ENCODE measurements around the gene SENP6. TPM values are rescaled to one million over a fixed set of nuclear protein-coding genes. Genes with fewer than 3 reads are reported as not detected.

SENP6 gene
- total RNA-seq, 1 experiment from 2014 or later, result 94.9 TPM

DNA sequence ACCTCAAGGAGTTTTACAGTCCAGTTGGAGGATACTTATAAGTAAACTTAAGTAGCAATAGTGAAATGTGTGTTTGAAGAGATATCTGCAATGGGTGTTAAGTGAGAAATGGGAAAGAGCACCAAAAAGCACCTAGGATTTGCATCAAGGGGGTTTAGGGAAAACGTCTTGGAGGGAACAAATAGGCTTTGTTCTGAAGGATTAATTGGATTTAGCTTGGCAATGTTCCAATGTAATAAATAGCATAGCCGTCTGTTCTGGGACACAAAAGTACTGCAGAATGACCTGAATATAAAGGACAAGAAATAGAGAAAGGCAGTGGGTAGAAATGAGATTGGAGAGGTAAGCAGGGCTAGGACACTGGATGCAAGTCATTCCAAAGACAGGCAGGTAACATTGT, 144.5 kb downstream of the SENP6 start:
- H3K27me3 Mint-ChIP-seq (ENCODE audit: insufficient read depth, unreplicated experiment), result no peaks in the 10 kb centered on the region
- no peak overlapping the region for H3K4me3 ChIP-seq (ENCODE audit: low read depth, low read length)
- BruUV-seq (replicated peaks), result no TSS peak
- ChIA-PET POLR2A (no interaction called here), CTCF (no interaction called here)
- TF ChIP-seq, protein P1, sequence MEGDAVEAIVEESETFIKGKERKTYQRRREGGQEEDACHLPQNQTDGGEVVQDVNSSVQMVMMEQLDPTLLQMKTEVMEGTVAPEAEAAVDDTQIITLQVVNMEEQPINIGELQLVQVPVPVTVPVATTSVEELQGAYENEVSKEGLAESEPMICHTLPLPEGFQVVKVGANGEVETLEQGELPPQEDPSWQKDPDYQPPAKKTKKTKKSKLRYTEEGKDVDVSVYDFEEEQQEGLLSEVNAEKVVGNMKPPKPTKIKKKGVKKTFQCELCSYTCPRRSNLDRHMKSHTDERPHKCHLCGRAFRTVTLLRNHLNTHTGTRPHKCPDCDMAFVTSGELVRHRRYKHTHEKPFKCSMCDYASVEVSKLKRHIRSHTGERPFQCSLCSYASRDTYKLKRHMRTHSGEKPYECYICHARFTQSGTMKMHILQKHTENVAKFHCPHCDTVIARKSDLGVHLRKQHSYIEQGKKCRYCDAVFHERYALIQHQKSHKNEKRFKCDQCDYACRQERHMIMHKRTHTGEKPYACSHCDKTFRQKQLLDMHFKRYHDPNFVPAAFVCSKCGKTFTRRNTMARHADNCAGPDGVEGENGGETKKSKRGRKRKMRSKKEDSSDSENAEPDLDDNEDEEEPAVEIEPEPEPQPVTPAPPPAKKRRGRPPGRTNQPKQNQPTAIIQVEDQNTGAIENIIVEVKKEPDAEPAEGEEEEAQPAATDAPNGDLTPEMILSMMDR (IDR thresholded peaks at IDR 0.05; ENCODE audit: insufficient read depth in 1 of 2, low read depth in 1 of 2, low read length in 1 of 2, severe bottlenecking in 1 of 2, unreplicated experiment in 1 of 2), result no peak
- no peaks in the 10 kb centered on the region for H3K9me3 ChIP-seq
- no peak overlapping the region for H3K4me3 Mint-ChIP-seq (ENCODE audit: unreplicated experiment)
- peaks cover 18% of the 10 kb centered on the region for H3K36me3 Mint-ChIP-seq (ENCODE audit: insufficient read depth, unreplicated experiment)
- H3K27me3 ChIP-seq (replicated peaks; ENCODE audit: control insufficient read depth, insufficient read depth, low read length), result no peaks in the 10 kb centered on the region
- no peaks in the 10 kb centered on the region for H3K9me3 Mint-ChIP-seq (ENCODE audit: unreplicated experiment)
- H3K27ac Mint-ChIP-seq (ENCODE audit: unreplicated experiment), result no peak overlapping the region
- peaks cover 7% of the 10 kb centered on the region for H3K4me1 ChIP-seq
- DNase-seq, result no peak
- intact Hi-C loops (cut with micrococcal nuclease; ENCODE audit: unreplicated experiment), result no loop called here
- H3K36me3 ChIP-seq (ENCODE audit: control insufficient read depth, insufficient read depth, low read length), result no peaks in the 10 kb centered on the region
- H3K4me1 Mint-ChIP-seq (ENCODE audit: low read depth, unreplicated experiment), result peaks cover 7% of the 10 kb centered on the region

DNA sequence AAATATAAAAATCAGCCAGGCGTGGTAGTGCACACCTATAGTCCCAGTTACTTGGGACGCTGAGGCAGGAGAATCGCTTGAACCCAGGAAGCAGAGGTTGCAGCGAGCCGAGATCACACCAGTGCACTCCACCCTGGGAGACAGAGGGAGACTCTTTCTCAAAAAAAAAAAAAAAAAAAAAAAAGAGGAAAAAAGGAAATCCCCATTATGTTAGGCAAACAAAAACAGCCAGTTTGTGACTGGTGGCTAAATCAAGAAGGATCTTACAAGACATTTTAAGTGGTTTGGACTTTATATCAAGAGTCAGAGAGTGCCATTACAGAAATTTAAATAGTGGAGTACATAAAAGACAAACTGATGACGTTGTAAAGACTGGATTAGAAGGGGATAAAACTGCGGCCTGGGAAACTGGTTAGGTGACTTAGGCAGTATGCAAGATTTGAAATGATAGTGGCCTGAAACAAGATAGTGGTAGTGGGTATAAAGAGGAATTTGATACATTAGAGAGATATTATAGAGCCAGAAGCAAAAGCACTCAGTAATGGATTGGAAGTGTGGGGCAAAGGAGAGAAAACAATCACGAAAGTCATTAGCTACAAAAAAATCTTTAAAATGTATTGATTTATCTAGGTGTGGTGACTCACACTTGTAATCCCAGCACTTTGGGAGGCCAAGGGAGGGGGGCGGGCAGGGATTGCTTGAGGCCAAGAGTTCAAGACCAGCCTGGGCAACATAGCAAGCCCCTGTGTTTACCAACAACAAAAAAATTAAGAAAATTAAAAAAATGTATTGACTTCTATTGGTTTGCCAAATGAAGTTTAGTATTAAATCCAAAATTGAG, 145.7 kb downstream of the SENP6 start:
- peak overlapping the region; percentile 47 for H3K4me3 Mint-ChIP-seq (ENCODE audit: unreplicated experiment)
- Histone ChIP-seq H3K4me3 (ENCODE audit: low read depth, low read length) (no peak overlapping the region), H3K4me1 (peaks cover 17% of the 10 kb centered on the region), H3K9me3 (no peaks in the 10 kb centered on the region), H3K27me3 (replicated peaks; ENCODE audit: control insufficient read depth, insufficient read depth, low read length) (no peaks in the 10 kb centered on the region), H3K36me3 (ENCODE audit: control insufficient read depth, insufficient read depth, low read length) (no peaks in the 10 kb centered on the region)
- intact Hi-C loops (cut with micrococcal nuclease; ENCODE audit: unreplicated experiment), result no loop called here
- peaks cover 7% of the 10 kb centered on the region for H3K4me1 Mint-ChIP-seq (ENCODE audit: low read depth, unreplicated experiment)
- no peaks in the 10 kb centered on the region for H3K27me3 Mint-ChIP-seq (ENCODE audit: insufficient read depth, unreplicated experiment)
- BruUV-seq (replicated peaks), result no TSS peak
- TF ChIP-seq, protein P1 (IDR thresholded peaks at IDR 0.05; ENCODE audit: insufficient read depth in 1 of 2, low read depth in 1 of 2, low read length in 1 of 2, severe bottlenecking in 1 of 2, unreplicated experiment in 1 of 2), result no peak
- peak in 1 of 2 experiments; percentile 15 for DNase-seq
- H3K27ac Mint-ChIP-seq (ENCODE audit: unreplicated experiment), result no peak overlapping the region
- H3K9me3 Mint-ChIP-seq (ENCODE audit: unreplicated experiment), result no peaks in the 10 kb centered on the region
- H3K36me3 Mint-ChIP-seq (ENCODE audit: insufficient read depth, unreplicated experiment), result peaks cover 21% of the 10 kb centered on the region
- ChIA-PET POLR2A (no interaction called here), CTCF (no interaction called here)

DNA sequence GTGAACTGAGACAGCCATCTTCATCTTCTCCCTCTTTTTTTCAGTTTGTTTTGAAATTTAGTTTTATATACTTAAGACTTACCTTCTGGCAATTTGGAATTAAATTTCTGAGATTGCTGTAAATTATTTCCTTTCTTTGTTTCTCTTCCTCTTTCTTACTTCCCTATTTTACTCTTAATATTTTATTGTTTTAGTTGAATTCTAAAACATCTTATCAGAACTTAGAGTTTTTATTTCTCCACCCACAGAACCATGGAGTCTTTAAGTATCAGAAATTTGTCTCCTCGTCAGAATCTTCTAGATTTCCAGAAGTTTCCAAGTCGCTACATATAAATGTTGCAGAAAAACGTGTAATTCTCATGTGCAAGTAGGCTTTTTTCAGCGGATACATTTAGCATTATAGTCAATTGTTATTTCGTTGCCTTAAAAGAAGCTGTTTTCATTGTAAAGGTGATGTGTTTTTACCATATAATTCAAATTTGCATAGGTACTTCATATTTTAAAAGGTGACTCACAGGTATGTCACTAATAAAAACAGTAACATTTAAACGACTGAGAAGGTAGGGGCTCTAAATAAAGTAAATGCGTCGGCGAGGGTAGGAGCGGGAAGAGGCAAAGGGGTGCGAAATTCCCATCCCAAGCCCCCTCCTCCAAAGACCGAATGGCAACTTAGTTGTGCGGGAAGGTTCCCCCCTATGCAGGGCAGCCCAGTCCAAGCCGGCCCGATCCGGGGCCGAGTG, 146.5 kb downstream of the SENP6 start:
- TF ChIP-seq, protein P1 (IDR thresholded peaks at IDR 0.05; ENCODE audit: insufficient read depth in 1 of 2, low read depth in 1 of 2, low read length in 1 of 2, severe bottlenecking in 1 of 2, unreplicated experiment in 1 of 2), result no peak
- H3K9me3 ChIP-seq, result no peaks in the 10 kb centered on the region
- BruUV-seq (replicated peaks), result TSS peak; percentile 81
- H3K4me1 ChIP-seq, result peaks cover 24% of the 10 kb centered on the region
- no peak for DNase-seq
- H3K9me3 Mint-ChIP-seq (ENCODE audit: unreplicated experiment), result no peaks in the 10 kb centered on the region
- H3K4me1 Mint-ChIP-seq (ENCODE audit: low read depth, unreplicated experiment), result peaks cover 7% of the 10 kb centered on the region
- H3K27me3 Mint-ChIP-seq (ENCODE audit: insufficient read depth, unreplicated experiment), result no peaks in the 10 kb centered on the region
- no peaks in the 10 kb centered on the region for H3K27me3 ChIP-seq (replicated peaks; ENCODE audit: control insufficient read depth, insufficient read depth, low read length)
- intact Hi-C loops (cut with micrococcal nuclease; ENCODE audit: unreplicated experiment), result no loop called here
- ChIA-PET CTCF (no interaction called here), POLR2A (interaction anchor here (0.5 kb wide), 1 partner anchor 89 kb away, joined by 3 read pairs; no protein-coding TSS in a partner anchor)
- H3K36me3 Mint-ChIP-seq (ENCODE audit: insufficient read depth, unreplicated experiment), result peaks cover 25% of the 10 kb centered on the region
- H3K36me3 ChIP-seq (ENCODE audit: control insufficient read depth, insufficient read depth, low read length), result no peaks in the 10 kb centered on the region
- H3K27ac Mint-ChIP-seq (ENCODE audit: unreplicated experiment), result peak overlapping the region; percentile 85
- H3K4me3 ChIP-seq (ENCODE audit: low read depth, low read length), result peak overlapping the region; percentile 97
- peak overlapping the region; percentile 89 for H3K4me3 Mint-ChIP-seq (ENCODE audit: unreplicated experiment)

All from Caco-2 (cell line).